Stimulated activated CD4-positive, alpha-beta T cell treated with anti-CD3 and anti-CD28 coated beads, Interleukin-2, amount 100 ng/mL, for 24 hours (primary cell): ENCODE data around the gene RBM33.
"Not testable (repeated sequence)": the region's sequence is repeated elsewhere in the genome, so short reads cannot be mapped to it uniquely, and the experiment has no call there.

Source experiments
- DNase-seq, 2 donors: peaks; one replicate each; pipeline ENCODE4 v3.0.0-alpha.2; 2020

Gene RBM33

DNA sequence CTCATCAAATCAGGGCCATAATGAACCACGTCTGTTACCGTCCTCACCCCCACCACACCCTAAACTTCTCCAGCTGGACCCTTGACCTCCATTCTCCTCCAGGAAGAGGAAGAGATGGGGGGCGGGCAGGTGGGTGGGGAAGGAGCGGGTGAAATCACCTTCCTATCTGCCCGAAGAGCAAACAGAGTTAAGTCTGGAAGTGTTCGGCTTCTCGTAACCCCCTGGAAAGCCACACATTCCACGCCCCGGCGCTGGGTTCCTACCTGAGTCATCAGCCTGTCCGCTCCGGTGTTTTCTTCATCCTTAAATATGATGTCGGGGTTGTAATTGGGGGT is 167.1 kb downstream of the RBM33 start:
- no peak for DNase-seq

DNA sequence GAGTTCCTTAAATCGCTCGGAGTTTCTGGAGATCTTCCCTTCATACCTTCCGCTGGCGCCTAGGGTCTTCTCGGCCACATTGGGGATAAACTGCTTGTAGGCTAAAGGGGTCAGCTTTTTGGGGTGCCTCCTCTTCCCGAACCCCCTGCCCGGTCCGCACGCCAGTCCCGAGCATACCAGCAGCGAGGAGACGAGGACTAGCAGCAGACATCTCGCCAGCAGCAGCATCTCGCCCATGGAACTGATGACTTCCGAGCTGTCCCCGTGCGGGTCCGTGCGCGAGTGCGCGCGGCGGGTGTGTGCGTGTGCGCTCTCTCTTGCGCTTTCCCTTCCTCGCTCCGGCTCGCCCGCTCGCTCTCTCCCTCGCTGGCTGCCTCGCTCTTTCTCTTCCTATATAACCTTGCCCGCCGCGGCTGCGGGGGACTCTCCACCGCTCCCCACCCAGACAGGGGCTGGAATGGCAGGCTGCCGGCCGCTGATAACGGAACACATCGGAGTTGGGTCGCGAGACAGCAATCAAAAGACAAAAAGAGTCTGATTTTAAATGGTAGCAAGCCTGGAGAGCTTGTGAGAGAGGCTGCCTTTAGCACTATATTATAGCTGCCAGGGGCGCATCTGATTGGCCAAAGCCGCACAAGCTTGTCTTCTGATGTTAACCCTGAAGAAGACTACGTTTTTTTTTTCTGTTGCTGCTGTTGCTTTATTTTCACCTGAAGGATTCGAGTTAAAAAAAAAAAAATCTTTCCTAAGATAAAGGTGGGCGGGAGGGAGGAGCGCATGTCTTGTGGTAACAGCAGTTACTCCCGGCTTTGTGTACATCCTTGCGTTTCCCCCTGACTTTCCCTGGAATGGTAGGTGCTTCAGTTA is 167.7 kb downstream of the RBM33 start, which contains the start of gene SHH:
Gene SHH, minus strand, starts transcription at position 569 of the 867 bp plus-strand sequence. Its CDS starts 341 bp downstream, at position 228.
- DNase-seq, result no peak

DNA sequence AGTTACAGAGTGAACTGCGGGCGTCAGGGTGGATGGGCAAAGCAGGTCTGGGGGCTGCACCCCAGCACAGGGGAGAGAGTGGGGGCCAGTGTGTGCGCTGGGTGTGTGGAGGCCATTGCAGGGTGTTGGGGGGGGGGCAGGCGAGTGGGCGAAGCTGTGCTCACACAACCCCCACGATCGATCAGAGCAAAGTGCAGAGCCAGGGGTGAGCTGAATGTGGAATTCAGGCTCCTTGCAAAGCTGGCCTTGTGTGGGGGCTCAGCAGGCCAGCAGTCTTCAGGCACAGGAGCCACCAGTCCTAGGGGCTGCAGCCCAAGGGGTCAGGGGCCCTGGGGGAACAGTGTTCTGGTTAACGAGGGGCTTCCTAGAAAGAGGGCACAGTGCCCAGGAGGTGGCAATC is 168.7 kb downstream of the RBM33 start:
- DNase-seq, result no peak

DNA sequence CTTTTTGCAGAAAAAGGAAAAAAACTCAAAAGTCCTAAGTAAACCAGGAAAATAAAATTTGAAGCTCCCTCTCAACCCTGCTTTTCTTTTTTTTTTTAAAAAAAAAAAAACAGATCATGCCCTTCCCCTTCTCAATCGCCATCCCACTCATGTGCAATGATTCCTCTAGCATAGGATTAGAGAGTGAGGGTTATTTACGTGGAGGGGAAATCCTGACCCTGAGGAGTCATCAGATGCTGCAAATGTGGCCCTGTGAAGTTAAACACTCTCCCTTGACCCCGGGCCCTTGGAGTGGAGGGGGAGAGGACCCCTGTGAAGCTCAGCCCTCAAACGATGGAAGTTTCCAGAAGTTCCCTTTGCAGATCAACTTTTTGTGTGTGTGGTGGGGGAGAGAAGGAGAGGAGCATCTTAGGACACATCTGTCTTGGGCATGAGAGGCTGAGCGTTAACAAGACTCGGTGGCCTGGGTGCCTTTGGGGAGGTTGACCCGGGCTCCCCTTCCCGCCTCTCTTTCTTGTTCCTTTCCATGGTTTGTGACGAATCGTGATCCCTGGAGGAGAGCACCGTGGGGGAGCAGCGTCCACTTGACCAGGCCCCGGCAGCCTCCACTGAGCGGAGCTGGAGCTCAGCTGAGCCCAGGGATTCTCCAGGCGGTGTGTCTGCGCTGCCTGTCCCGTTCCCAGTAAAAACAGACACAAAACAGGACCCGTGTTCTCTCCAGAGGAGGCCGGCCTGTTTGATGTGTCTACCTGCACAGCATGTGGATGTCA is 169.3 kb downstream of the RBM33 start:
- DNase-seq, result no peak

DNA sequence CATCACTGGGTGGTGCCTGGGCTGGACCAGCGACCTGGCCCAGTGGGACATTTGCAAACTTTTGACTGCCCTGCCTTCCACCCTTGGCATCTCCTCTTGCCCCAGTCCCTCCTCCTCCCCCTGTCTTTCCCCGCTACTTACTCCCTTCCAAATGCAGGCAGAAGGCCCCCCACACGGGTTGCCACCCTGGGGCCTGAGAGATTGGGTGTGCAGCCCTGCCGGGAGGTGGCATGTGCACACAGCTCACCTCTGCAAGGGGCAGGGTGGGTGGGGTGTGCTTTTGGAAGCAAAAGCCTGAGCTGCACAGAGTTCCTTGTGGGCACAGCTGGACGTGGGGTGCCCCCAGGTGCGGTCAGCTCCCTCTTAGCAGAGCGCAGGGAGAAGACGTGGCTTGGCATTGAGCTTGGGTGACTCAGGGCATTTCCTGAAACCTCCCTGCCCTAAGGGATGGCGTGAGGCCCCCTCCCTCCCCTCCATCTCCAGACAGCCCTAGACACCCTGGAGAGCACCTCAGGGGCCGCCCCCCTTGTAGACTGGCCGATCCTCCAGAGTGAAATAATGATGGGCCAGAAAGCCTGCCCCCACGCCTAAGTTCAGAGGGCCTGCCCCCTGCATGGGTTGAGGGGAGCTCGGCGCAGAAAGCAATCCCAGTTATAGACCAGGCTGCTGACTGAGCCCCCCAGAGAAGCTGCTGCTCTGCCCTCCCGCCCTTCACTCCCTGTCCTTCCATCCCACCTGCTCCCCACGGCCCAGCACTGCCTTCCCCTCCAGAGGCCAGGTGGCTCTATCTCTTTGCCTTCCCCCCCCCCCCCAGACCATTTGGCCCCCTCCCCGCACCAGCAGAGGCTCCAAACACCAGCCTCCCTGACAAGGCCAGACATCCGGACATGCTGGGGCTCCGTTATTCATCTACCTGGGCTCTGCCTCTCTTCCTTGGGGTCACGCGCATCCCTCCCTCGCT is 170.1 kb downstream of the RBM33 start:
- no peak for DNase-seq

DNA sequence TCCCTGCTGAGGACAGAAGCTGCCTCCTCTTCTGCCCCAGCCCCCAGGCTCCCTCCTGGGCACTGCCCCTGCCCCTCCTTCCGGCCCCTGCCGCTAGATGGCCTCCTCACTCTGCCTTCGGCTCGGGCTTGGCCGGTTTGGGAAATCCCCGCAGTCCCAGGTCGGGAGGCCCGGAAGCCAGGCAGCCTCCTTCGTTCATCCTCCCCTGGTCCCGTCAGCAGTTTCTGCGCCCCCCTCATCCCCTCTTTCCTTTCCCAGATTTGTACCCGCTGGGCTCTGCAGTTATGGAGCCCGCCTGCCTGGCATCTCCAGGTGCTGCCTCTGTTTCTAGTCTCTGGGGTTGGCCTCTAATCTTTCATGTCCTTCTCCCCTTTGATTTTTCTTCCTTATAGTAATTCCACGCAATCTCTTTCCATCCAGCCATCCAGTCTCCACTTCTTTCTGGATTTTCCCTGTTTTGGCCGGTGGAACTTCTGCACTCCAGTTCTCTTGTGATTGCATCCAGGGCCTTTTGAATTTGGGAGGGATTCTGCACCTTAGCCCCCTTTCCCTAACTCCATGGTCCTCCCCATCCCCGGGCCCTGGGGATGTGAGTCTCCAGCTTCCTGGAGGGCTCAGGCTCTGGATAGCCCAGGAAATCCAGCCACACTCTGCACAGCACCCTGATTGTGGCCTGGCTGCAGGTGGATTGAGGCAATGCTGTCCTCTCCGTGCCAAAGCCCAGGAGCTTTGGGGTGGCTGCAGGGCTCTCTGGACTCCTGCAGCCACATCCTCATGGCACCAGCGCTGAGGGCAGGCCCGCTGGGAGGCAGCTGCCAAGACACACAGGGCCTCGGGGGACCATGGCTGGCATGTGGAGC is 171.1 kb downstream of the RBM33 start:
- peak; percentile 69 to 84 for DNase-seq

DNA sequence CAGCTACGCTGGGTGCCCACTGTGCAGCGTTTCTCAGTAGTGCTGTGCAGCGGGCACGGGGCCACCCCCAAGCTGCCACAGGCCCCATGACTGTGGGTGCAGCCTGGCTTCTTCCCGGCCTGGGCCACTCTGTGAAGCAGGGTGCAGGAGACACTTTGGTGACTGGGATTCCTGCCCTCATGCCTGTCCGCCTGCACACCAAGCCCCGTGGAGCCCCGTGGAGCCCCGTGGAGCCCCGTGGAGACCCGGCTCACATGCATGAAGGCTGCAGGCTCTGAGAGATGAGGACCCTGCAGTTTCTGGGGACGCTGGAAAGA is 171.7 kb downstream of the RBM33 start:
- no peak for DNase-seq

DNA sequence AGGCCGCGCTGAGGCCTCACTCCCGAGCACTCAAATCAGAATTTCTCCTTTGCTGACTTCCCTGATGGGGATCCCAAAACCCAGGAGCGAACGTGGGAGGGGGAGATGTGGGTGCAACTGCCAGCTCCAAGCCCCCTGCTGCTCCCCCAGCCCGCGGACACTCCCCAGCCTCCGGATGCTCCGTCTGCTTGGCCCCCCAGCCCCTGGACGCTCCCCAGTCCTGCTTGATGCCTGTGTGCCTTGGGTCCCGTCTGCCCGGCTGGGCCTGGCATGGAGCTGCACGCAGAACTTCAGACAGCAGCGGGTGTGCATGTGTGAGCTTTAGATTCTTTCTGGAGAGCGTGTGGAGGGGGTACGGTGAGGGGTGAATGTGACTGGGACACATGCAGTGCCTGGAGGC is 172.5 kb downstream of the RBM33 start:
- DNase-seq, result no peak

DNA sequence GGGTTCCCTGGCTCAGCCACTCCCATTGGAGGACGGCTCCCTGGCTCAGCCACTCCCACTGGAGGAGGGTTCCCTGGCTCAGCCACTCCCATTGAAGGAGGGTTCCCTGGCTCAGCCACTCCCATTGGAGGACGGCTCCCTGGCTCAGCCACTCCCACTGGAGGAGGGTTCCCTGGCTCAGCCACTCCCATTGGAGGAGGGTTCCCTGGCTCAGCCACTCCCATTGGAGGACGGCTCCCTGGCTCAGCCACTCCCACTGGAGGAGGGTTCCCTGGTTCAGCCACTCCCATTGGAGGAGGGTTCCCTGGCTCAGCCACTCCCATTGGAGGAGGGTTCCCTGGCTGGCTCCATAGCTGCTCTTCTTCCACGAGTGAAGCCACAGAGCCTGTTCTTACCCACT is 173.1 kb downstream of the RBM33 start:
- not testable (repeated sequence) for DNase-seq

DNA sequence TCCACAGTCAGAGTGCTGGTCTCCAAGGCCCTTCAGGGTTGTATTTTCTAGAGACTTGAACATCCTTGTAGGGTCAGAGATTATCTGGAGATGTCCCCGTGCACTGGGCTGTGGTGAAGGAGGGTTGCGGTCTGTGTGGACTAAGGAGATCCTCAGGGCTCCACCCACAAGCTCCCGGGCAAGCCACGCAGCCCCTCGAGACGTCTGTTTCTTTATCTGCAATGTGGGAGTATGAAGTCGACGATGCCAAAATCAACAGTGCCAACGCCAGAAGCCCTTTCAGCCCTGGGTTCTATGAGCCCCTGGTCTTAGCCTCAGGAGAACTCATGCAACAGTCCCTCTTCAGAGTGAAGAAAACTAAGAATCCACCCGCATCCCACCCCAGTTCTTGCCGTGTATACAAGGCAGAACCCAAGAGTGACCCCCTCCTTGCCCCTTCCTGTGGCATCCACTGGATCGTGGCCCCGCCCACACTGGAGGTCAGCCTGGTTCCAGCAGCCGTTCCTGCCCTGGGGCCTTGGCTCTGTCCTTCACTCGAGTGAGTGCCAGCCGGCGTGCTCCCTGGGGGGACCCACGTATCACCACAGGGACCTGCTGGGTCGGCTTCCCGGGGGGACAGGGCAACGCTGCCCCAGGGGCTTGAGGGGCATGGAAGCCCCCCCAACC is 173.8 kb downstream of the RBM33 start:
- no peak for DNase-seq

DNA sequence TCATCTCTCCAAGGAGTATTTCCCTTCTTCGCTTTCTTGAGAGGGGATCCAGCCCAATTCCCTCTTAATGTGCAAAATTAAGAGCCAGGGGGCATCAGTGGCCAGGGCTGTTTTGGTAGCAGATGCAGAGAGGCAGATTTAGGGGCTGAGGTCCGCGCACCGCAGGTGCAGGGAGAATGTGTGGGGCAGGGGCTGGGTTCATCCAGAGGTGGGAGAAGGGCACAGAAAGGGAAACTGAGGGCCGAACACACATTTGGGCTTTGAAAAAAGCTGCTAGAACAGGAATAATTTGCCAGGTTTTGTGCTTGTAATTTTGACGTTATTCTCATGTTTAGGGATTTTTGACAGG is 174.3 kb downstream of the RBM33 start:
- DNase-seq, result no peak

DNA sequence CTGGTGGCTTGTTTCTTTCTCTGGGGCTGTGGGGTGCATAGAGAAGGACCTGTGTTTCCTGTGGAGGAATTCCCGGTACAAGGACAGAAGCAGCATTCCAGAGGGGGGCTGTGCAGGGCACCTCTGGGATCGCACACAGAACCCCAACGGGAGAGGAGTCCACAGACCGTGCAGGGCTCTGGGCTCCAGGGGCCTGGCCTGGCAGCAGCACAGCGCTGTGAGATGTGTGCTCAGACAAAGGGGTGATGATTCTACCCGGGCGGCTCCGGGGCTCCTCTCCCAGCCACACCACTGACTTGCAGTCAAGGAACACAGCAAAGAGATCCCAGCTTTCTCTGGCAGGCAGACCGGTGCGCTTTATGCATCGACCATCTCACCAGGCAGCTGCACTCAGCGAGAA is 174.7 kb downstream of the RBM33 start:
- DNase-seq, result no peak

DNA sequence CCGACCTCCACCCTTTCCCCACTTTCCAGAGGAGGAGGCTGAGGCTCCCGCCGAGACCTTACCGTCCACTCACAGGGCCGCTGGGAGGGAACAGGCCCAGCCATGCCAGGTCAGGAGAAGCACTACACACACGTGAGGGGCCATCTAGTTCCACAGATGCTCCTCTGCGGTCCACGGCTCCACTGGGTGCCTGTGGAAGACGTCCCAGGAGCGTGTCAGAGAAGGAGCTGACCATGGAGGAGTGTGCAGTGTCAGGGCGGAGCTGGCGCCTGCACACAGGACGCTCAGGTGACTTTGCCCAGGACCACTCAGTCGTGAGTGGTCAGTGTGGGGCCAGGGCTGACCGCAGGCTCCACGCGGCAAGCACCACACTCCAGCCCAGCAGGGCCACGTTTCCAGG is 175.8 kb downstream of the RBM33 start:
- DNase-seq, result no peak

DNA sequence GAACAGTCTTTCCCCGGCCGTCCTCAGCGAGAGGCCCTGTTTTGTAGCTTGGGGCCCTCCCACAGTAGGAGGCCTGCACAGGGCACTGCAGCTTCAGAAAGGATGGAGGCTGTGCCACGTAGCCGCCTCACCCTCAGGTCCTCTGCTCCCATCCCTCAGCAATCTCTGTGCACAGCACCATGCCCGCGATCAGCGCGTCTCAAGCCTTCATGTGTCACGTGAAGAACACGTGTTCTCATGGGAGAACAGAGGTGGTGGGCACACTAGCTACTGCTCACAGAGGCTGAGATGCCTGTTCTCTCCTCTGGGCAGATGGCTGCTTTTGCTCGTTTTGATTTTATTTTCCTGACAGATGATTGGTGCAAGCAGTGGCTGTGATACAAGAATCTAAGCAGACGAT is 176.3 kb downstream of the RBM33 start:
- no peak for DNase-seq

DNA sequence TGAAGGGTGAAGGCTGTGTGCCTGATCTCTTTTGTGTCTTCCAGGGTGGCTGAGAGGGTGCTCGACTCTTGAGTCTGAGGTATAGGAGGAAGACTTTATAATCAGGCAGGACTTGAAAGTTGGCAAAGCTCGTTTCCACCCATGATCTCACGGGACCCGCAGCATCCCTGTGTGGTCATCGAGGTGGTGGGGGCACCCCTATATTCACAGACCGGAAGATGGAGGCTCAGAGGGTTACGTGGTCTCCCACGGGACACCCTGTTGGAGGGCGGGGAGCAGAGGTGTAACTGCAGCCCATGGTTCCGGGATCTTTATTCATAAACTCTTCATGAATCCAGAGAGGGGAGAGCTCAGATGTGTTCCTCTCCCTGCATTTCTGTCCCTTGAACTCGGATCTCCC is 177.4 kb downstream of the RBM33 start:
- no peak for DNase-seq

DNA sequence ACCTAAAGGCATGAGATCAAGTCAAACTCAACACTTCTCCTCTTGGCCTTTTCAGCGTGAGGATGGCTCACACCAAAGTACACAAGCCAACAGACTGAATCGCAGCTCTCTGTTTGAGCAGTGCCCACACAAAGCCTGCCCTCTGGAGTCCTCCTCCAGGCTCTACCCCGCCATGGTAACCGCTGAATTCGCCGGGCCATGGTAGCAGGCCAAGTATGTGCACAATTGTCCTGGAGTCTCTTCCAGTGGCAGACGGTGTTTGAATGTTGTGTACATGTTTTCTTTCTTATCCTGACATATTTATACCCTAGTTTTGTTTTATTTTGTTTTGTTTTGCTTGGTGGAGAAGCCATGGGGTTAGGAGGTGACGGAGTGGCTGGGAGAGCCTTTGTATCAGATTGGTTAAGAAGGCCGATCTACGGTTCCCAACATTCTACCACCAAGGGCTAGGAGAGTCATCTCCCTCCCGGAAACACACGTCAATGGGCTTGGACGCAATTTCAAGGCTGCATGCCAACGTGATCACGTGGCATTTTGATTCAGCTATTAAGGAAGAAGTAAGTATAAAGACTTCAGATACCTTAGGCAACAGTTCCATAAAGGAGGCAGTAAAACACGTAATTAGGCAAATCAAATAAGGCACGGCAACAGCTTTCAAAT is 179.9 kb downstream of the RBM33 start:
- no peak for DNase-seq

DNA sequence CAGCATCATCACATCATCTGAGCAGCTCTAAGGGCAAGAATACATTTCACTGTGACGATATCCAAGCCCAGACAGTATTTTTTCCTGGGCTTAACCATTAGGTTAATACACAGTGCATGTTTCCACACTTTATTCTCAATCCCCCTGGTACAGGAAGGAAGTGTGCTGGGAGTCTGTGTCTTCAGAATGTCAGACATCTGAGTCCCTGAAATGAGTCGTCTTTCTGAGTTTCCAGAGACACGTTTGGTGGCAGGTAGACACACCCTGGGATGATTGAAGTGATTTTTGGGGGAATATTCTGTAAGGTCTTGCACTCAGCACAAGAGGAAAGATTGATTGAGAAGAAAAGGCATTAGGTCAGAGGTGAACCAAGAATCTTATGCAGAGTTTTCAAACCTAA is 180.9 kb downstream of the RBM33 start:
- no peak for DNase-seq

DNA sequence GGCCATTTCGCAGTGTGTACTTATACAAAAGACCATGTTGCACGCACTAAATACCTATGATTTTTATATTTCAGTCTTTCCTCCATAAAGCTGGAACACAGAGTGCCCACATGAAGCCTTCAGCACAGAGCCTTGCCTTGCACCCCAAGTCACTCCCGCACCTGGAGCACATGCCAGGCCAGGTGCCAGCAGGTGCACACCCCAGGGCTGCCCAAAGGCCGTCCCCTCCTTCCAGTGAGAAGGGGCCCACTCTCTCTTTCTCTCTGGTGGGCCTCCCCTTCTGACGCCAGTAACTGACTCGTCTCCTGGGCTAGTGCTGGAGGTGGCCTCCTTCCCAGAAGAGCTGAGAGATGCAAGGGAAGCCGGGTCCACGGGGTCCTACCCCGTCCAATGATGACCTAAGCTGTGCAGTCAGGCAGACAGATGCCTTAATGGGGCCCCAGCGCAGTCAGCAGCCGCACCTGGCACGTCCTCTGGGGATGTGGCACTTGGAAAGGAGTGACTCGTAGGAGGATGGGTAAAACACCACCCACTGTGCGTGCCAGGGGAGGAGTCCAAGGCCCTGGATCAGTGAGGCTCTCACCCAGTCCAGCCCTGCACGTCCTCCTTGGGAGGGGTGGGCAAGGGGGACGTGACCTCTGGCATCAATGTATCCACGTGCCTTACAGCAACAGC is 185.5 kb downstream of the RBM33 start:
- no peak for DNase-seq
